Hematopoietic multipotent progenitor cell treated with erythropoietin and hydrocortisone succinate and interleukin-3 and kit ligand, for 17 days (in vitro differentiated cells): ENCODE results near the gene IGSF9.

ENCODE experiments used
- DNase-seq: peaks from one replicate; pipeline ENCODE4 v3.0.0-alpha.2; 2015; ENCODE audit warnings: low spot score

IGSF9 gene

GRCh38 chr1:159946242-159947187 is 1.1 kb upstream of the IGSF9 start:
- DNase-seq: no peak

- DNase-seq: no peak
These were observed 574 bp downstream of the IGSF9 start for GRCh38 chr1:159944623-159945455.

GRCh38 chr1:159943908-159944622 is 1.3 kb downstream of the IGSF9 start:
- no peak for DNase-seq

- no peak for DNase-seq
These were observed 2.2 kb downstream of the IGSF9 start for GRCh38 chr1:159943278-159943640.

- DNase-seq: no peak
These were observed 2.7 kb downstream of the IGSF9 start for GRCh38 chr1:159942632-159943277.

GRCh38 chr1:159941591-159942560 is 3.5 kb downstream of the IGSF9 start:
- DNase-seq: no peak

GRCh38 chr1:159941141-159941540 is 4.3 kb downstream of the IGSF9 start:
- no peak for DNase-seq

- DNase-seq: no peak
These were observed 5.3 kb downstream of the IGSF9 start for GRCh38 chr1:159940006-159940620.

GRCh38 chr1:159939678-159940002 is 5.8 kb downstream of the IGSF9 start:
- no peak for DNase-seq

GRCh38 chr1:159938905-159939677 is 6.3 kb downstream of the IGSF9 start:
- no peak for DNase-seq

GRCh38 chr1:159938211-159938852 is 7.1 kb downstream of the IGSF9 start:
- DNase-seq: no peak

- DNase-seq: no peak
These were observed 8.2 kb downstream of the IGSF9 start for GRCh38 chr1:159937054-159937750.

- DNase-seq: peak; percentile 75
These were observed 9.0 kb downstream of the IGSF9 start for GRCh38 chr1:159936273-159936904.

GRCh38 chr1:159935719-159936272 is 9.6 kb downstream of the IGSF9 start:
- no peak for DNase-seq

GRCh38 chr1:159935305-159935704 is 10.1 kb downstream of the IGSF9 start:
- no peak for DNase-seq

- no peak for DNase-seq
These were observed 11.0 kb downstream of the IGSF9 start for GRCh38 chr1:159934136-159935039.

GRCh38 chr1:159933347-159933746 is 12.1 kb downstream of the IGSF9 start:
- no peak for DNase-seq
